ENCODE measurements around the gene BAIAP2L1. TPM values are rescaled to one million over a fixed set of nuclear protein-coding genes. Genes with fewer than 3 reads are reported as not detected.
"Not testable (repeated sequence)": the region's sequence is repeated elsewhere in the genome, so short reads cannot be mapped to it uniquely, and the experiment has no call there.

The BAIAP2L1 gene
- total RNA-seq, 1 experiment from 2014 or later: 63.8 TPM

GRCh38 chr7:98409843-98410242 is 9.0 kb upstream of the BAIAP2L1 start:
- no peak for TF ChIP-seq CTCF (IDR thresholded peaks at IDR 0.05; ENCODE audit: unreplicated experiment)
- no peak overlapping the region for H3K4me3 Mint-ChIP-seq (ENCODE audit: low read depth, unreplicated experiment)
- no peak for DNase-seq
- no peak overlapping the region for H3K27ac Mint-ChIP-seq (ENCODE audit: unreplicated experiment)
- H3K4me1 Mint-ChIP-seq (ENCODE audit: low read depth, unreplicated experiment): peaks cover 8% of the 10 kb centered on the region
- no peaks in the 10 kb centered on the region for H3K36me3 Mint-ChIP-seq (ENCODE audit: insufficient read depth, unreplicated experiment)
- H3K9me3 Mint-ChIP-seq (ENCODE audit: low read depth, unreplicated experiment): no peaks in the 10 kb centered on the region
- BruUV-seq (replicated peaks): no TSS peak
- intact Hi-C loops (cut with micrococcal nuclease; ENCODE audit: unreplicated experiment): no loop called here
- CTCF ChIA-PET: interaction anchor here (0.6 to 1.1 kb wide), 3 partner anchors 8 to 54 kb away, joined by 3 to 5 read pairs (median 3); partner anchors contain the start of gene BAIAP2L1
- no peaks in the 10 kb centered on the region for H3K27me3 Mint-ChIP-seq (ENCODE audit: unreplicated experiment)

GRCh38 chr7:98408146-98408545 is 7.3 kb upstream of the BAIAP2L1 start:
- BruUV-seq (replicated peaks); CTCF ChIA-PET; H3K27me3 Mint-ChIP-seq (ENCODE audit: unreplicated experiment); H3K9me3 Mint-ChIP-seq (ENCODE audit: low read depth, unreplicated experiment); H3K4me1 Mint-ChIP-seq (ENCODE audit: low read depth, unreplicated experiment); DNase-seq; intact Hi-C loops (cut with micrococcal nuclease; ENCODE audit: unreplicated experiment); H3K36me3 Mint-ChIP-seq (ENCODE audit: insufficient read depth, unreplicated experiment); H3K27ac Mint-ChIP-seq (ENCODE audit: unreplicated experiment); H3K4me3 Mint-ChIP-seq (ENCODE audit: low read depth, unreplicated experiment): not testable (repeated sequence)

GRCh38 chr7:98406827-98407226 is 5.9 kb upstream of the BAIAP2L1 start:
- Mint-ChIP-seq H3K4me1 (ENCODE audit: low read depth, unreplicated experiment) (peaks cover 8% of the 10 kb centered on the region), H3K4me3 (ENCODE audit: low read depth, unreplicated experiment) (no peak overlapping the region), H3K36me3 (ENCODE audit: insufficient read depth, unreplicated experiment) (peaks cover 7% of the 10 kb centered on the region), H3K9me3 (ENCODE audit: low read depth, unreplicated experiment) (no peaks in the 10 kb centered on the region), H3K27ac (ENCODE audit: unreplicated experiment) (no peak overlapping the region), H3K27me3 (ENCODE audit: unreplicated experiment) (no peaks in the 10 kb centered on the region)
- no TSS peak for BruUV-seq (replicated peaks)
- intact Hi-C loops (cut with micrococcal nuclease; ENCODE audit: unreplicated experiment): no loop called here
- TF ChIP-seq CTCF (IDR thresholded peaks at IDR 0.05; ENCODE audit: unreplicated experiment): no peak
- no peak for DNase-seq
- CTCF ChIA-PET: interaction anchor here (1.4 kb wide), 1 partner anchor 11 kb away, joined by 3 read pairs; no protein-coding TSS in a partner anchor

GRCh38 chr7:98404840-98405239 is 4.0 kb upstream of the BAIAP2L1 start:
- no peak for DNase-seq
- Mint-ChIP-seq H3K9me3 (ENCODE audit: low read depth, unreplicated experiment) (no peaks in the 10 kb centered on the region), H3K36me3 (ENCODE audit: insufficient read depth, unreplicated experiment) (peaks cover 22% of the 10 kb centered on the region), H3K4me1 (ENCODE audit: low read depth, unreplicated experiment) (peaks cover 8% of the 10 kb centered on the region), H3K4me3 (ENCODE audit: low read depth, unreplicated experiment) (no peak overlapping the region), H3K27me3 (ENCODE audit: unreplicated experiment) (no peaks in the 10 kb centered on the region), H3K27ac (ENCODE audit: unreplicated experiment) (no peak overlapping the region)
- intact Hi-C loops (cut with micrococcal nuclease; ENCODE audit: unreplicated experiment): no loop called here
- CTCF ChIA-PET: no interaction called here
- TF ChIP-seq CTCF (IDR thresholded peaks at IDR 0.05; ENCODE audit: unreplicated experiment): no peak
- no TSS peak for BruUV-seq (replicated peaks)

GRCh38 chr7:98399890-98400541 is 874 bp downstream of the BAIAP2L1 start:
- Mint-ChIP-seq H3K4me1 (ENCODE audit: low read depth, unreplicated experiment) (peaks cover 18% of the 10 kb centered on the region), H3K9me3 (ENCODE audit: low read depth, unreplicated experiment) (no peaks in the 10 kb centered on the region), H3K4me3 (ENCODE audit: low read depth, unreplicated experiment) (peak overlapping the region; percentile 82), H3K27ac (ENCODE audit: unreplicated experiment) (peak overlapping the region; percentile 79), H3K36me3 (ENCODE audit: insufficient read depth, unreplicated experiment) (peaks cover 45% of the 10 kb centered on the region), H3K27me3 (ENCODE audit: unreplicated experiment) (no peaks in the 10 kb centered on the region)
- TF ChIP-seq CTCF (IDR thresholded peaks at IDR 0.05; ENCODE audit: unreplicated experiment): no peak
- BruUV-seq (replicated peaks): TSS peak; percentile 35
- CTCF ChIA-PET: no interaction called here
- intact Hi-C loops (cut with micrococcal nuclease; ENCODE audit: unreplicated experiment): loop anchor here (5.0 kb wide), 1 partner anchor 38 kb away; no protein-coding TSS in a partner anchor
- DNase-seq: no peak

Measured in Calu3 (cell line).